OCI-LY7 (cell line): ENCODE results near the gene ULK3. TPM values are rescaled to one million over a fixed set of nuclear protein-coding genes. Genes with fewer than 3 reads are reported as not detected.

Experiments used
- BruUV-seq: library from RNA; stranded (reverse); fragments of 400-500 nt; replicated peaks from 2 replicates; lab custom pipeline; 2021; lab: Mats Ljungman, UMichigan
- CTCF ChIA-PET: fragments of 300-600 bp; sonication (Branson Sonifier 250); formaldehyde crosslinking; loops from one replicate; lab custom pipeline; 2022; ENCODE audit warnings: antibody characterized with exemption; ENCODE audit not compliant: unreplicated experiment; lab: Charles Lee
- POLR2A ChIA-PET: fragments of 300-600 bp; sonication (Branson Sonifier 250); formaldehyde crosslinking; loops from one replicate; lab custom pipeline; 2022; ENCODE audit warnings: antibody characterized with exemption; lab: Charles Lee
- DNase-seq: peaks from one replicate; pipeline ENCODE4 v3.0.0-alpha.2; 2015; ENCODE audit warnings: low spot score
- H2AFZ ChIP-seq: fragments of 200-600 bp; sonication (generic), shearing (Covaris generic); 2 replicates; pipeline ENCODE4 v1.6.1; 2014; ENCODE audit warnings: mild to moderate bottlenecking, antibody characterized with exemption, low read length, moderate library complexity
- H3K27ac ChIP-seq: fragments of 200-600 bp; sonication (generic); 2 replicates; pipeline ENCODE4 v1.5.1; 2014; ENCODE audit warnings: mixed run types, low read depth, mild to moderate bottlenecking, moderate library complexity, low read length, inconsistent platforms; ENCODE audit not compliant: poor library complexity, severe bottlenecking
- H3K36me3 ChIP-seq: fragments of 200-600 bp; sonication (generic); 2 replicates; pipeline ENCODE4 v1.6.1; 2014; ENCODE audit warnings: mild to moderate bottlenecking, antibody characterized with exemption, low read length, moderate library complexity, mixed read lengths; ENCODE audit not compliant: insufficient read depth
- H3K4me1 ChIP-seq: fragments of 200-600 bp; sonication (generic); 2 replicates; pipeline ENCODE4 v1.5.1; 2014; ENCODE audit warnings: mild to moderate bottlenecking, low read length; ENCODE audit not compliant: insufficient read depth, poor library complexity, severe bottlenecking
- H3K4me2 ChIP-seq: fragments of 200-600 bp; sonication (generic); 2 replicates; pipeline ENCODE4 v1.6.1; 2014; ENCODE audit warnings: mild to moderate bottlenecking, low read length
- H3K4me3 ChIP-seq: fragments of 200-600 bp; sonication (generic); 2 replicates; pipeline ENCODE4 v1.5.1; 2014; ENCODE audit warnings: mild to moderate bottlenecking, low read depth, low read length; ENCODE audit not compliant: poor library complexity, severe bottlenecking
- H3K79me2 ChIP-seq: fragments of 200-600 bp; sonication (generic); 2 replicates; pipeline ENCODE4 v1.6.1; 2016; ENCODE audit warnings: low read depth, mild to moderate bottlenecking, low read length, moderate library complexity, mixed read lengths; ENCODE audit not compliant: insufficient read depth
- H3K9me2 ChIP-seq: fragments of 200-600 bp; sonication (generic); 2 replicates; pipeline ENCODE4 v1.6.1; 2016; ENCODE audit warnings: mild to moderate bottlenecking, low read length, mixed read lengths; ENCODE audit not compliant: insufficient read depth
- H3K9me3 ChIP-seq: fragments of 200-600 bp; sonication (generic); 2 replicates; pipeline ENCODE4 v1.6.1; 2014; ENCODE audit warnings: mild to moderate bottlenecking, mixed run types, low read length, mixed read lengths
- H4K20me1 ChIP-seq: fragments of 200-600 bp; sonication (generic); 2 replicates; pipeline ENCODE4 v1.6.1; 2014; ENCODE audit warnings: mild to moderate bottlenecking, antibody characterized with exemption, low read length, moderate library complexity, mixed read lengths; ENCODE audit not compliant: insufficient read depth
- CTCF ChIP-seq: fragments of 200-600 bp; sonication (generic); conservative IDR thresholded peaks from 2 replicates; pipeline ENCODE4 v1.5.1; 2014; ENCODE audit warnings: mild to moderate bottlenecking, antibody characterized with exemption, low read length, moderate library complexity, mixed read lengths
- EZH2phosphoT487 ChIP-seq: fragments of 200-600 bp; sonication (generic); IDR thresholded peaks from 2 replicates; pipeline ENCODE4 v1.6.1; 2018; ENCODE audit warnings: low read depth, borderline replicate concordance, mild to moderate bottlenecking, mixed run types, antibody characterized with exemption, low read length, moderate library complexity, mixed read lengths
- intact Hi-C: fragments of 100-400 bp; cut with micrococcal nuclease; formaldehyde crosslinking; loops from one replicate; pipeline ENCODE4 v1.10.0; 2022; ENCODE audit not compliant: unreplicated experiment
- total RNA-seq, 2 experiments: library from RNA; depleted of rRNA in 1 of 2; stranded (reverse); fragments of >200 nt in 1 of 2; shearing (Covaris generic) in 1 of 2; gene quantifications; 2 replicates each; pipeline ENCODE4 v1.2.3, GENCODE V29; 2014 to 2022

Gene ULK3
- total RNA-seq, 2 experiments from 2014 or later = 31.7 to 46.4 TPM

GRCh38 chr15:74878273-74878672 lies 35.3 kb upstream of the ULK3 start:
- ChIA-PET CTCF (no interaction called here), POLR2A (no interaction called here)
- no peak overlapping the region for H3K27ac ChIP-seq
- peaks cover 6% of the 10 kb centered on the region for H3K4me1 ChIP-seq
- no peaks in the 10 kb centered on the region for H3K79me2 ChIP-seq
- BruUV-seq = no TSS peak
- H3K9me3 ChIP-seq = peaks cover 11% of the 10 kb centered on the region; the same call in 1 of the 2 replicates
- TF ChIP-seq EZH2phosphoT487 (no peak), CTCF (no peak)
- intact Hi-C loops = no loop called here
- H3K4me3 ChIP-seq = no peak overlapping the region
- H4K20me1 ChIP-seq = no peaks in the 10 kb centered on the region
- H2AFZ ChIP-seq = no peak overlapping the region
- no peak overlapping the region for H3K4me2 ChIP-seq
- no peaks in the 10 kb centered on the region for H3K9me2 ChIP-seq
- H3K36me3 ChIP-seq = no peaks in the 10 kb centered on the region
- DNase-seq = no peak

GRCh38 chr15:74873756-74874424 lies 30.9 kb upstream of the ULK3 start:
- H3K4me2 ChIP-seq = peak overlapping the region; percentile 79

More at GRCh38 chr15:74873756-74874424, 30.9 kb upstream of the ULK3 start:
- ChIA-PET CTCF (interaction anchor here (0.6 kb wide), 1 partner anchor 56 kb away, joined by 3 read pairs; no protein-coding TSS in a partner anchor), POLR2A (interaction anchor here (0.5 to 2.5 kb wide), 4 partner anchors 10 to 146 kb away, joined by 3 to 8 read pairs (median 6); partner anchors contain the start of gene MPI)
- peaks cover 5% of the 10 kb centered on the region for H4K20me1 ChIP-seq
- no peaks in the 10 kb centered on the region for H3K9me2 ChIP-seq
- no peak overlapping the region for H3K27ac ChIP-seq
- peaks cover 38% of the 10 kb centered on the region for H3K4me1 ChIP-seq
- 0 out of 2 replicates have a peak, but pooled peaks cover 1% of the 10 kb centered on the region for H3K9me3 ChIP-seq
- BruUV-seq = no TSS peak
- H3K79me2 ChIP-seq = peaks cover 38% of the 10 kb centered on the region
- TF ChIP-seq CTCF = no peak
- TF ChIP-seq EZH2phosphoT487 = no peak
- peak overlapping the region; percentile 74 for H3K4me3 ChIP-seq
- H2AFZ ChIP-seq = peak overlapping the region; percentile 70
- peak; percentile 37 for DNase-seq
- intact Hi-C loops = loop anchor here (2.0 kb wide), 1 partner anchor 17 kb away; no protein-coding TSS in a partner anchor
- peaks cover 10% of the 10 kb centered on the region for H3K36me3 ChIP-seq
